Esophagus squamous epithelium (tissue), 4 donors: ENCODE results near the gene NDUFS2.

Experiments
- POLR2A ChIP-seq, 4 donors: fragments of 450-650 bp; IDR thresholded peaks; one replicate each; pipeline ENCODE4 v1.6.1; 2017; ENCODE audit warnings: antibody characterized with exemption in 4 of 4, mild to moderate bottlenecking in 4 of 4, moderate library complexity in 3 of 4
- TF ChIP-seq, protein P1 (sequence below), 6 experiments: fragments of 450-650 bp in 4 of 6; fragments of 200-600 bp in 2 of 6; sonication (generic) in 2 of 6; IDR thresholded peaks; one replicate each; pipeline ENCODE4 v1.5.1; 2016 to 2019; ENCODE audit warnings: antibody characterized with exemption in 6 of 6, mild to moderate bottlenecking in 4 of 6, moderate library complexity in 4 of 6

DNA sequence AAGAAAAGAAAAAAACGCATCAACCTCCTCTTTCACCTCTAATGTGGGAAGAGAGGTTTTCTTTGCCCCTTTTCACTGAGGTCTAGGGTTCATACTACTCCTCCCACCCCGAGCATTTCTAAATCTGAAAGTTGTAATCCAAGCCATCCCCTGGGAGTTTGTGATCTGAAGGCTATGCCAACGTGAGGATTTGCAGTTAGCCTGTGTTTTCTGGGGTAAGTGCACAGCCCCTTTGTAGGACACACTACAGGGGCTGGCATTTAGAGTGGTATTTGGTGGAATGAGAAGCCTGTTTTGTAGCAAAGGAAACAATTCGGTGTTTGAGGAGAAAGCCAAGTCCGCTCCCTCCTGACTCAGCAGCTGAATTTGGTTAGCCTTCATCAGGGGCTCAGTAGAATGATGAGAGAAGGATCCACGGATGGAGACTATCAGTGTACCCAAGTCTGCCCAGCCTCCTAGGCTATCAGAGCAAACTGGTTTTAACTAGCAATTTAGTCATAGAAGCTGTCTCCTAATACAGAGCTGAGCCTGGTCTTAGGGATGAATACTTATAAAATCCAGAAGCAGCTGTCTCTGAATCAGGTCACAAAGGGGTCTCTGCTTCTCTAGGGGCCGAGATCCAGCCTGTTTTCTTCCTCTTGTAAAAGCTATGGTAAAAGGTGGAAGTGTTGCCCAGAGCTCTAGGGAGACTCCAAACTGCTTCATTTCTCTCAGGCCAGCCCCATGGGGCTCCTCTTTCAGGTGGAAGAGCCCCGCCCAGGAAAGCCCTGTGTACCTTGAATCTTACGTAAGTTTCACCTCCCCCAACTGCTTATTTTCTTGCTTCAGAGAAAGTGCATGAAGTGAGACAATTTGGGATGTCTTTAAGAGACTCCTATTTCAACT lies 58.5 kb downstream of the NDUFS2 start:
- TF ChIP-seq, protein P1, sequence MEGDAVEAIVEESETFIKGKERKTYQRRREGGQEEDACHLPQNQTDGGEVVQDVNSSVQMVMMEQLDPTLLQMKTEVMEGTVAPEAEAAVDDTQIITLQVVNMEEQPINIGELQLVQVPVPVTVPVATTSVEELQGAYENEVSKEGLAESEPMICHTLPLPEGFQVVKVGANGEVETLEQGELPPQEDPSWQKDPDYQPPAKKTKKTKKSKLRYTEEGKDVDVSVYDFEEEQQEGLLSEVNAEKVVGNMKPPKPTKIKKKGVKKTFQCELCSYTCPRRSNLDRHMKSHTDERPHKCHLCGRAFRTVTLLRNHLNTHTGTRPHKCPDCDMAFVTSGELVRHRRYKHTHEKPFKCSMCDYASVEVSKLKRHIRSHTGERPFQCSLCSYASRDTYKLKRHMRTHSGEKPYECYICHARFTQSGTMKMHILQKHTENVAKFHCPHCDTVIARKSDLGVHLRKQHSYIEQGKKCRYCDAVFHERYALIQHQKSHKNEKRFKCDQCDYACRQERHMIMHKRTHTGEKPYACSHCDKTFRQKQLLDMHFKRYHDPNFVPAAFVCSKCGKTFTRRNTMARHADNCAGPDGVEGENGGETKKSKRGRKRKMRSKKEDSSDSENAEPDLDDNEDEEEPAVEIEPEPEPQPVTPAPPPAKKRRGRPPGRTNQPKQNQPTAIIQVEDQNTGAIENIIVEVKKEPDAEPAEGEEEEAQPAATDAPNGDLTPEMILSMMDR (IDR thresholded peaks at IDR 0.05) = no peak
- no peak for TF ChIP-seq POLR2A (IDR thresholded peaks at IDR 0.05)
